HPDE6-E6E7 (cell line): ENCODE results near the gene PNPLA7.
"Not testable (repeated sequence)": the region's sequence is repeated elsewhere in the genome, so short reads cannot be mapped to it uniquely, and the experiment has no call there.

Experiments
- DNase-seq: peaks from one replicate; pipeline ENCODE4 v3.0.0; 2011; ENCODE audit warnings: missing footprints; ENCODE audit errors: extremely low spot score

Gene PNPLA7

DNA sequence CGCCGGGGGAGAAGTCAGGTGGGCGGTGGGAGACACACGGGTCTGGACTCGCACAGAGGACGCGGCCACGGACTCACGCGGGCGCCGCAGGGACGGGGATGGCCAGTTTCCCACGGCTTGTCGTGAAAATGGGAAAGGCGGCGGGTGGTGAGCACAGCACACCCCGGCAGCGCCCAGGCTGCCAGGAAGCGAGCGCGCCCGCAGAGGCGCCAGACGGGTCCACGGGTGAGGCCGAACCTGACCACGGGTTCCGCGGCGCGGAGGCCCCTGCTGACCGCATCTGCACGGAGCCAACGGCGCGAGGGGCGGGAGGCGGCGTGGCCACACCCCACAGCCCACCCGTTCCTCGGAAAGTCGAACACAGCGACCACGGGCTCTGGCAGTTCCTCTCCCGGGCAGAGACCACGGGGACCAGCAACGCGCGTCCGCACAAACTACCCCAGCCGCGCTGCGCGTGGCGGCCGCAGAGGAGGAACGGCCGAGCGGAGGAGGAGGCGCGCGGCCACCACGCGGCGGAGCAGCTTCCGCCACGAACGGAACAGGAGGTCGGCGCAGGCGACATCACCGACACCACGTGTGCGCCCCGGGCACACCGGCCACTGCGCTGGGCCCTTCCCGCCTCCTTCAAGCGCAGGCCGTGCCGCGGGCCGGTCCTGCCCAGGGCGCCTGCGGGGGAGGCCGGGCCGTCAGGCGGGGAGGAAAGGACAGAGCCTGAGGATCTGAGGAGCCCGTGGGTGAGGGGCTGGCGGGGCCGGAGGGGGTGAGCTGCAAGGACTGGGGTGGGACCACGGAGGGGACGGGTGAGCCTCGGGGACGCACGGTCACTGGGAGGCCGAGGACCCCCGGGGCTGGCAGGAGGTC is 132.8 kb downstream of the PNPLA7 start:
- no peak for DNase-seq

GRCh38 chr9:137416563-137417151 is 133.5 kb downstream of the PNPLA7 start:
- no peak for DNase-seq

GRCh38 chr9:137416006-137416562 is 134.1 kb downstream of the PNPLA7 start:
- DNase-seq, result no peak

GRCh38 chr9:137415451-137415850 is 134.8 kb downstream of the PNPLA7 start:
- DNase-seq, result no peak

DNA sequence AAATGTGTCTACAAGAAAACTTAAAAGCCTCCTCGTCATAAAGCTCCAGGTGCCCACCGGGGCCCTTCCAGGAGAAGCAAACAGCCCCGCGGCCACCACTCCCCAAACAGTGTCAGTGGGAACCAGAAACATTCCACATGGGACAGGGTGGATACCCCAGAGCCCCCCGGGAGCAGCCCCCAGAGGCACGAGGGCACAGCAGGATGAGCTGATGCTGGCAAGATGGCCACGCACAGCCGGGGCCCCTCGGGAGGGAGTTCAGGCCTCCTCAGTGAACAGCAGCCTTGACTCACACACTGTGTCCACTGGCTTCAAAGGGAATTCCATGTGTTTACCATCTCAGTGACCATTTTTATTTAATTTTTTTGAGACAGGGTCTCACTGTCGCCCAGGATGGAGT is 137.8 kb downstream of the PNPLA7 start:
- DNase-seq, result no peak

DNA sequence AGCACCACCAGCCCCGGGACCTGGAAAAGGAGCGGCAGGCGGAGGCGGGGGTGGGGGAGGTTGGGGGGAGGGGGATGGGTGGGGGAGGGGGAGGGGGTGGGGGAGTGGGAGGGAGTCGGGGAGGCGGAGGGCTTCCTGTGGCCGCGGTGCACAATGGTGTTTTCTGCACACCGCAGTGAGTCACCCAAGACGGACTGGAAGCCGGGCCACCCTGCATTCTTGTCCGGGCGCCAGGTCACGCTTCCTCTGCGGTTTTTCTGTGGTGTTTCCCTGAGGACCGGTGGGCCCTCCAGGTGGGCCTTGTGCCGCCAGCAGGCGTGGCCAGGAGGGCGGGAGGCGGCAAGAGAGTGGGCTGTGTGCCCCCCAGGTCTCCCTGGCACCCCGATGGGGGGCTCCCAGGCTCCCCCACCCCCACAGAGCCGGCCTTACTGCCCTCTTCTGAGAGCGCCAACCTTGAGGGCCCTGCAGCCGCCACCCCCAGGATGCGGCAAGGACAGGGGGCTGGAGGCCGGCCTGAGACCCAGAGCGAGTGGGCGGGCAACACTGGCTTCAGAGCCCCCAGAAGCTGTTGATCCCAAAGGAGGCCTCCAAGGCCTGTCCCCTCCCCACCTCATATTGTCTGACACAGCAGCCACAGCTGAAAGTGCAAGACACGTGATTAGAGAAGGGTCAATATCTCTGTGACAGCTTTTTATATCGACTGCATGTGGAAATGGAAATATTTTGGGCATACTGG is 138.4 kb downstream of the PNPLA7 start:
- DNase-seq, result peak; percentile 87

GRCh38 chr9:137411260-137411644 is 138.9 kb downstream of the PNPLA7 start:
- no peak for DNase-seq

DNA sequence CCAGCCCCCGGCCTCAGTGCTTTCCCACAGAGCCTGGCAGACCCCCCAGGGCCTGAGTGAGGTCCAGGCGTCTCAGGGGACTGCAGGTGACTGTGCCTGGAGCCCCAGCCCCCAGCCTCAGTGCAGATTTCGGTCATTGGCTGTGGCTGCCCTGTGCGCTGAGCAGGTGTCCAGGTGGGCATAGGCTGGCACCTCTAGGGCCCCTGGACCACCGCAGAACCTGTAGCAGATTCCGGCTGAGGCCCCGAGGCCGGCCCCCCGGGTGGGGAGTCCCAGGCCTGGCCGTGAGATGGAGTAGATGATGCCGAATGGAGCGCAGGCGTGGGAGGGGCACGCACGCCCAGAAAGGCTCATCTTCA is 139.3 kb downstream of the PNPLA7 start:
- no peak for DNase-seq

DNA sequence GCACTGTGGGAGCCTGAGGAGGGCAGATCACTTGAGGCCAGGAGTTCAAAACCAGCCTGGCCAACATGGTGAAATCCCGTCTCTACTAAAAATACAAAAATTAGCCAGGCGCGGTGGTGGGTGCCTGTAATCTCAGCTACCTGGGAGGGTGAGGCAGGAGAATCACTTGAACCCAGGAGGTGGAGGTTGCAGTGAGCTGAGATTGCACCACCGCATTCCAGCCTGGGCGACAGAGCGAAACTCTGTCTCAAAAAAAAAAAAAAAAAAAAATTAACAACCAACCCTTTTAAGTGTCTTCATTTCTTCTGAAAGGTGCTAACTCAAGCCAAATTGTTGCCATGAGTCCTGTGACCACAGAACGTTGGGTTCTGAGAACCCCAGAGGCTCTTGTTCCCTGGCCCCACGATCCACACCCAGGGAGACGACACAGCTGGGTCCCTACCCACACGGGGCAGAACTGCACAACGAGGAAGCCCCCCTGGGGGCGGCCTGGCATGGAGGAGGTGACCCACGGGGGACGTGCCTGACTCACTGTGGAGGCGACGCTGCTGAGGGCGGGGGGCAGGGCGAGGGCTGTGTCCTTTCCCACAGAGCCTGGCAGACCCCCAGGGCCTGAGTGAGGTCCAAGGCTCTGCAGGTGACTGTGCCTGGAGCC is 139.8 kb downstream of the PNPLA7 start:
- not testable (repeated sequence) for DNase-seq
